ENCODE results near the gene RNASE13.
"Not testable (repeated sequence)": the region's sequence is repeated elsewhere in the genome, so short reads cannot be mapped to it uniquely, and the experiment has no call there.

RNASE13 gene

DNA sequence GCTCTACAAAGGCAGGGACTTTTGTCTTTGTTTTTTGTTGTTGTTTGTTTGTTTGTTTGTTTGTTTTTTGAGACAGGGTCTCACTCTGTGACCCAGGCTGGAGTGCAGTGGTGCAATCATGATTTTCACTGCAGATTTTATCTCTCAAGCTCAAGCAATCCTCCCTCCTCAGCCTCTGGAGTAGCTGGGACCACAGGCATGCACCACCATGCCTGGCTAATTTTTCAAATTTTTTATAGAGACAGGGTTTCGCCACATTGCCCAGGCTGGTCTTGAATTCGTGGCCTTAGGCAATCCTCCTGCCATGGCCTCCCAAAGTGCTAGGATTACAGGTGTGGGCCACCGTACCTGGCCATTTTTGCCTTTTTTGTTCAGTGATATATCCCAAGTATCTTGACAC lies 6.3 kb upstream of the RNASE13 start:
- not testable (repeated sequence) for DNase-seq

GRCh38 chr14:21040370-21040925 lies 5.8 kb upstream of the RNASE13 start:
- DNase-seq: no peak

GRCh38 chr14:21039585-21040369 lies 5.2 kb upstream of the RNASE13 start:
- no peak for DNase-seq

GRCh38 chr14:21038441-21039422 lies 4.1 kb upstream of the RNASE13 start:
- no peak for DNase-seq

DNA sequence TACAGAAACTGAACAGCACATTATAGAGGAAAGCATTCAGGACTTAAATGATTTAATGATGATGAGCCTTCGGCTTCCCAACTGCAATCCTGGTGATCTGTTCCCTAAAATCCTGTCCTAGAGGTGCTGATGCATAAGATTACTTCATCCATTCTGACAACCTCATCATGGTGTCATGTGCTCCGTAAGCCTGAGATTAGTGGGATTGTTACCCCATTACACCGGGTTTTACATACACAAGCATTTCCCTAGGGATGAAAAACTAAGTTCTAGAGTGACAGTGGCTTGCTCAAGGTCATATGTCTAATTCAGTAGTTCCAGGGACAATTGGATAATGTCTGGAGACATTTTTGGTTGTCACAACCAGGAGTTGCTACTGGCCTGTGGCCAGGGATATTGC lies 2.5 kb upstream of the RNASE13 start:
- DNase-seq: no peak

DNA sequence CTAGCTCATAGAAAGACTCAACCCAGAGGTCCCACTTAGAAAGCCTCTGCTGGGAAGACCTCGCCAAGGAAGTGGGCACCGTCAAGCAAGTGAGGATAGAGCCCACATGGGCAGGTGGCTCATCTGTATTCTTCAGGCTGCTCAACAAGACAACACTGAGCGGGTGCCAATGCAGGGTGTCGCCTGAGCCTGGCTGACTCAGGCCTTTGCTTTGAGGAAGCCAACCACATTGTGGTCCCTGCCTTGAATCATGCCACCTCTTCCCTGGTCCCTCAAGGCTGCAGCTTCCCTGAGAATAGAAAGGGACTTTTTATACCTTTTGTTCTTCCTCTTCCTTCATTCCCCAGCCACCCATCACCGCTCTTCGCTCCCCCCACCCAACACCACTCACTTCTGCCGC lies 2.1 kb upstream of the RNASE13 start:
- DNase-seq: no peak

- DNase-seq: no peak
Observed at GRCh38 chr14:21033133-21033698, 1.4 kb downstream of the RNASE13 start.

- no peak for DNase-seq
Observed at GRCh38 chr14:21032326-21033132, 2.1 kb downstream of the RNASE13 start.

- DNase-seq: no peak
Observed at GRCh38 chr14:21030531-21030930, 4.1 kb downstream of the RNASE13 start.

GRCh38 chr14:21029917-21030316 lies 4.7 kb downstream of the RNASE13 start, which contains the start of gene TPPP2:
Gene TPPP2 (plus strand): TSS chr14:21030217. CDS start chr14:21030582, 365 bp downstream.
- DNase-seq: no peak

DNA sequence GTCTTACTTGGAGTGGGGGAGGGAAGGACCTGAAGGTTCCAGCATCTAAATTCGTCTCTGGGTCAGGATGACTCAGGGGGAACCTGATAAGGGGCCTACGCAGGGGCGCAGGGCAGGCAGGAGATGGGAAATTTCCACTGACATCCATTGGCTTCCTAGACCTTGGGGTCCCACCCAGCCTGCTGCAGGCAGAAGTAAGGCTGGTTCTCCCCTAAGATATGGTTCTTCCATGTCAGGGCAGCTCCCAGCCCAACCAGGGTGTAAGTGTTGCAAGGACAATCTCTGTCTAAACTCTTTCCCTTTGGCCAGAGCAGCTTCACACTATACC lies 7.7 kb downstream of the RNASE13 start:
- DNase-seq: no peak

GRCh38 chr14:21026274-21026987 lies 8.2 kb downstream of the RNASE13 start:
- DNase-seq: no peak

GRCh38 chr14:21025371-21026273 lies 9.0 kb downstream of the RNASE13 start:
- DNase-seq: peak; percentile 19

- DNase-seq: peak; percentile 68
Observed at GRCh38 chr14:21024585-21025370, 9.8 kb downstream of the RNASE13 start, which contains the start of gene NDRG2. Gene NDRG2 (minus strand): TSS chr14:21025061. CDS start chr14:21023315, 1,746 bp downstream.

GRCh38 chr14:21023817-21024584 lies 10.6 kb downstream of the RNASE13 start:
- DNase-seq: no peak

DNA sequence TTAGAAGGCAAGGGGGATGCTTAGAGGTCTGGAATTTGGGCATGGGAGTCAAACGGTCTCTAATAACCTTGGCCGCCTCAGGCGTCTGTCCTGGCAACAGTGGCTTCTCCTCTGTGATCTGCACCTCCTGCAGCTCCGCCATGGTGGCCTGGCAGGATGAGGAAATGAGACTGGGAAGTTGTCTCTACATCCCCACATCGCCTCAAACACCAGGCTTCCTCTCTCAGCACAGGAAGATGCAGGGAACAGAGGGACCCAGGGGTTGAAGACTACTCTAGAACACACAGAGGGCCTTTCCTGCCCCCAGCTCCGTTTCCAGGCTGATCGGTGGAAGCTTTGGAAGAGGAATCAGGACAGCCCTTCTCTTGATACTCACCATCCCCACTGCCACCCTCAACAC lies 11.4 kb downstream of the RNASE13 start:
- no peak for DNase-seq

GRCh38 chr14:21022686-21023085 lies 11.9 kb downstream of the RNASE13 start:
- DNase-seq: no peak

GRCh38 chr14:21020977-21021545 lies 13.5 kb downstream of the RNASE13 start:
- DNase-seq: no peak
